HG03342 (cell line): ENCODE results near the gene NFIB.

Source experiments
- ATAC-seq: cut with Tn5 transposase; IDR thresholded peaks from one replicate; pipeline ENCODE4 v1.9.1; 2021; ENCODE audit warnings: mild to moderate bottlenecking, moderate library complexity; ENCODE audit not compliant: unreplicated experiment

NFIB gene

GRCh38 chr9:14131356-14132088 is 182.4 kb downstream of the NFIB start:
- no peak for ATAC-seq

- ATAC-seq, result no peak
Observed at GRCh38 chr9:14127656-14128055, 186.3 kb downstream of the NFIB start.

DNA sequence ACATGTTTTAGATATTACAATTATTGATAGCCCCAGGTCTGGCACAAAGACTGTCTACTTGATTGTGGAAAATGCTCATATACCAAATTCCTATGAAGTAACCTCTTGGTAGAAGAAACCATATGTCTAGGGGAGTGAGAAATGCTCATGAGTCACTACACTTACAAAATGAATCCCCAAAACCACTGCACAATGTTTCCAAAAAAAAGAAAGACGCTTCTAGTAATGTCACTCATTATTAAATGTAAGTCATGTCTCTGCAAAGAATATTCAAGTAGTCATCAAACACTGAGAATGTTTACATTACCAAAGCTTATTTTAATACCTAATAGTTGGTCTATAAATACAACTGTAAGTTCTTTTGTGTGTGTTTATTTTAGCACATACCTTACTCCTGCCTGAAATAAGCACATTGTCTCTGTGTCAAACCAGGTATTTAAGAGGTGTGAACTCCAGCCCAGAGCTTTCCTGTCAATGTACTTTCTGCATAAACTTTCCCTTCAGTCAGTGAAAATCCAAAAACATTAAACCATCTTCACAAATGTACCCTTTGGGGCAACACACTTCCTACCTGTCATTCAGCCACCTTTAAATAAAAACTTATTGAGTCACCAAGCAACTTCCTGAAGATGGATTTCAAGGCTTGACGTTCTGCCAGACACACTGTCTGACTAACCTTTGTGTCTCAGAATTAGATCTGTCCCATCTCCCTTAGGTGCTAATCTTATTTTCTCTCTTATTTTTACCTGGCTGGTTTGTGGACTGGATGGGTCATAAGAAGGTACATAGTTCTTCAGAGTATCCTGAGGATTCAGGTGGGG is 194.0 kb downstream of the NFIB start:
- no peak for ATAC-seq

DNA sequence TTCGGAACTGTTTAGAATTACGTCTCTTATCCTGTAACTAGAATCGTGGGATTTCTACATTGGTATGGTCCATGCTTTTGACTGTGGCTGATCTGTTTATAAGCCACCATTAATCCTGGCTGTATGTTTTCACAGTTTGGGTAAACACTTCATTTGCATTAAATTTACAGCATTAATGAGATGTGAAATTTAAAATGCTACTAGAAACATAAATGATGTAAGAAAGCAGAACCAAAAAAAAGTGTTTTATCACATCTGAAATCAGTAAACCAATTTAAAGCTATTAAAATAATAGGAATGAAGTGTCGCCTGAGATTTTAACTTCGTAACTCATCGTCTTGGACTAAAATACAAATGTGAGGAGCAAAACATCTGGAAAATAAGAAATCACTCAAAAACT is 201.7 kb downstream of the NFIB start:
- ATAC-seq, result no peak

- no peak for ATAC-seq
Observed at GRCh38 chr9:14111696-14112095, 202.2 kb downstream of the NFIB start.

GRCh38 chr9:14107977-14108376 is 206.0 kb downstream of the NFIB start:
- ATAC-seq, result no peak

DNA sequence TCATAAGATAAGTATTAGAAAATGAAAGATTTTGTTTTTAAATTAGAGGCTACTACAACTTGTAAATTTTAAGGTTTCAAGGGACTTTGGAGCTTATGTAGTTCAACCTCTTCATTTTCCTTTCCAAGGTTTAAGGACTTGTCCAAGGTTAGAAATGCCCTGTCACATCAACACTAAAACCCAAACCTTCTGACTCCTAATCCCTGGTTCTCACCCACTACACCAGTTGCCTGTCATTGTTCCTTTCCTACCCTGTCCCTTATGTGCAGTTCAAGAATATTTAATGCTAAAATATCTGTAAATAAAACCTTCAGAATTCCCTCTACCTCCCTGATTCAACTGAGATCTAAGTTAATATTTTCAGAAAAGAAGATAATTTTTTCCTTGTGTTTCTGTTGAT is 206.4 kb downstream of the NFIB start:
- ATAC-seq, result no peak

- no peak for ATAC-seq
Observed at GRCh38 chr9:14106699-14107098, 207.2 kb downstream of the NFIB start.

GRCh38 chr9:14104496-14104895 is 209.4 kb downstream of the NFIB start:
- no peak for ATAC-seq

GRCh38 chr9:14103115-14103514 is 210.8 kb downstream of the NFIB start:
- ATAC-seq, result no peak

DNA sequence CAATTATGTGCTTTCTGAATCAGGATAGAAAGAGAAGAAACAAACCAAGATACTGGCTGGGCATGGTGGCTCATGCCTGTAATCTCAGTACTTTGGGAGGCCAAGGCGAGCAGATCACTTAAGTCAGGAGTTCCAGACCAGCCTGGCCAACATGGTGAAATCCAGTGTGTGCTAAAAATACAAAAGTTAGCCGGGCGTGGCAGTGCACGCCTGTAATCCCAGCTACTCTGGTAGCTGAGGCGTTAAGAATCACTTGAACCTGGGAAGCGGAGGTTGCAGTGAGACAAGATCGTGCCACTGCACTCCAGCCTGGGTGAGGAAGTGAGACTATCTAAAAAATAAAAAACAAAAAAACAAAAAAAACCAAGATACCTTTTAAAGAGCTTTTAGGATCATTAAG is 214.2 kb downstream of the NFIB start:
- ATAC-seq, result no peak

DNA sequence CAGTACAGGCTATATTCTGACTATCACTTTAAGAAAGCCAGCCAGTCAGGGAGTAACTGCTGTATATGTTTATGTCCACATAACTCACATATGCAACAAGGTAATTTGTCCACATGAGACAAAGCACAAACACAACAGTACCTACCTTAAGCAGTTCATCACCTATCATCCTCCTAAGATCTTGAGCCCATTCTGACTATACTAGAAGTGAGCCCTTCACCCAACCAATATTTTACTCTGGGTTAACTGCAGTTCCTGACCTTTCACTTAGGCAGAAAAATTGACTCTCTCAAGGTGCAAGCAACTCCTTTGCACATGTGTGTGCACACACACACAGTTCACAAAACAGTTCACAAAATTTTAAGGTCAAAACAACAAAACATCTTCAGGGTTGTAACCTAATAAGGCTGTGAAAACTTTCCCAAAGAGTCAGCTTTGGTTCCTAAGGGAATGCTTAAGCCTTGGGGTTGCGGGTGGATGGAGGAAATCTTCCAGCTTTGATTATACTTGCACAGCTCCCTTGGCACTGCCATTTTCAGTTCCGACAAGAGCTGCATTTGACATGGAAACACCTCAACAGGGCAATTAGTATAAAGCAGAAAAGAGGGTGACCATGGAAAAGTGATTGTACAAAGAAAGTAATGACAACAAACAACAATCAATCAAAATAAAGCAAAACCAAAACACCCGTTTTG is 215.3 kb downstream of the NFIB start:
- ATAC-seq, result no peak

DNA sequence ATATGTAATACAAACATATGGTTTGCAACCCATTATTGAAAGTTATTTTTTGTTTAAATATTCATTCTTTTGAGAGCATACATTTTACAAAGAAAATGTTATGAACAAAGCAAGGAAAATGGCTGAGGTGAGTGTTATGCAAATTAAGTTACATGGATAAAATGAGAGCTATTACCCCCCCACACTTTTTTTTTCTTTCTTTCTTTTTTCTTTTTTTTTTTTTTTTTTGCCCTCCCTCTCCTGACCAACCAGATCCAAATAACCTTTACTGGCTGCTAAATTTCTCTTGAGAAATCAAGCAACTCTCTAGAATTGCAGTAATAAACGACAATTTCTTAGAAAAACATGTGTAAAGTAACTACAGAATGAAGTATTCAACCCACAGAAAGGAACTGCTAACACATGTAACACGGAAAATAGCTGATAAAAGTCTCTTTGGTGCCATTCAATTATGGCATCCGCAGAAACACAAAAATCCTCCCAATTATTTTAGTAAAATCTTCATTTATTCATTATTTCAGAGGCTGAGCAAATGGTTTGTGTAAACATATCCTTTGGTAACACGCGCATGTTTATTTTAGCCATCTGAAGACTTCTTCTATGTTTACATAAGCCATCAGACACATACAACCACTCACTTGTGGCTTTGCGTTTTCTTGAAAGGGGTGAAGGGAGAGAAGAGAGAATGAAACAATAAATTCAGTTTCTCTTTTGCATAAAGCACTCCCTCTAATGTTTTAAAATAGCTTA is 216.1 kb downstream of the NFIB start:
- no peak for ATAC-seq

DNA sequence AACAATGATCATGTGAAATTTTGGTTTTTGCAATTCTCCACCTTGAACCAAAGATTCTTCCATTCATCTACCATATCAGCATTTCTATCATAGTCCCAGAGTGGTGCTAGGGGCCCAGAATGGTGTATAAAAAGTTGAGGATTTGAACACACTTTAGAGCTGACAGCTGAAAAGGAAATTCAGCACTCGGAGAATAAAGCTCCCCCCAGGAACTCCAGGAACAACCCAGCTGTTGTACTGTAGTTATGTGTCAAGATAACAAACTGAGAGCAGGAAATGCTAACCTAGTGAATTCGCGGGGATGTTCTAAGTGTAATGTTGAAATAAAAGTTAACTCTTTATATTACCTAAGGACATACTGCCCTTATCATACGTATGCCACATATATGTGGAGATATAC is 216.7 kb downstream of the NFIB start:
- no peak for ATAC-seq

GRCh38 chr9:14096258-14096922 is 217.6 kb downstream of the NFIB start:
- ATAC-seq, result no peak

- ATAC-seq, result no peak
Observed at GRCh38 chr9:14095277-14095676, 218.7 kb downstream of the NFIB start.

GRCh38 chr9:14094491-14094890 is 219.4 kb downstream of the NFIB start:
- no peak for ATAC-seq

GRCh38 chr9:14092344-14092743 is 221.6 kb downstream of the NFIB start:
- no peak for ATAC-seq

- no peak for ATAC-seq
Observed at GRCh38 chr9:14089051-14089803, 224.7 kb downstream of the NFIB start.

DNA sequence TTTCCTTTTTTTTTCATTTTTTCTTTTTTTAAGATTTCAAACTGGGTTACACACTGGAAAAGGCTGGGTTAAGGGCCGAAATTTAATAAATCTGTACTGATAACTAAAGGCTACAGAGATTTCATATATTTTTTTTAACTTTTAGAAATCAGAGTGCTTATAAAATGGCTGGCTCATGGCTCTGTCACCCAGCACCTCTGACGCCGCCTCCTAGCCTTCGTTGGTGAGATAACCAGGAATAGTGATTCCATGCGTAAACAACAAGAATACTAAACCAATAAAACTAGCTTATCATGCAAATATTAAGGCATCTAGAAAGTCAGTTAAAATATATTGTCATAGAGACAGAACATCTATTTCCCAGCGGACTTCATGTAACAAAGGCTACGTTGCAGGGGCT is 226.4 kb downstream of the NFIB start:
- ATAC-seq, result no peak
